Measurements from ENCODE around the gene JMJD6. TPM values are rescaled to one million over a fixed set of nuclear protein-coding genes. Genes with fewer than 3 reads are reported as not detected.

Gene JMJD6
- total RNA-seq, 1 experiment from 2014 or later = 47.6 TPM

DNA sequence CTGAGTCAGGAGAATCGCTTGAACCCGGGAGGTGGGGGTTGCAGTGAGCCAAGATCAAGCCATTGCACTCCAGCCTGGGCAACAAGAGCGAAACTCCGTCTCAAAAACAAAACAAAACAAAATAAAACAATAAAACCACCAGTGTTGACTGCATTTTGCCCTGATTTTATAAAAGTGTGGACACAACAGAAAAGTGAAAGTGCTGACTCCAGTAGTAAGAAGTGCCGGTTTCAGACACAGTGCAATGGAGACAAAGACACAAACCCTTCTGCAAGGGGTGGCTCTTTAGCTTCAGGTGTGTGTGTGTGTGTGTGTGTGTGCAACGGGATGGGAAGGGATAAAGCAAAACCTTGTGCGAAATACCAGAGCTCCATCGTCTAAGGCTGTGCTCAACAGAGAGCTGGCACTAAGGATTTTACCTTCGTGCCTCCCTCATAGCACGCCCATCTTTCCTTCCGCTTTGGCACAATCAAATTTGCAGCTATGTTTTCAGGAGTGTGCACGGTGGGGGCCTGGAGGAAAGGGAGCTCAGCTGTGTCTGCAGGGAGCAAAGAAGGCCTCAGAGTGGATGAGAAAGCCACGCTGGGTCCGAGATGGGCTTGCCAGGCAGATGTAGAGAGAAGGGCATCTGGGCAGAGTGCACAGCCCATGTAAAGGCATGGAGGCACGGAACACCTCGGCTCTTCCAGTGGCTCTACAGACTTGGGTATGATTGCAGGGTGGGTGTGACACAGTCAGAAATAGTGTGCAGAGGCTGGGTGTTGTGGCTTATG is 31.2 kb downstream of the JMJD6 start:
- no peak for ATAC-seq
- BruUV-seq (replicated peaks) = no TSS peak
- H3K9me2 ChIP-seq (ENCODE audit: insufficient read depth) = no peaks in the 10 kb centered on the region
- ChIA-PET RAD21 (ENCODE audit: low non-redundant PET in 1 of 2, low total read pairs in 2 of 2, uncharacterized antibody in 2 of 2, unreplicated experiment in 2 of 2) (no interaction called here), POLR2A (no interaction called here), CTCF (interaction anchor here (1.4 kb wide), 1 partner anchor 14 kb away, joined by 5 read pairs; no protein-coding TSS in a partner anchor)
- H3K9ac ChIP-seq (ENCODE audit: low read length) = no peak overlapping the region
- DNase-seq (ENCODE audit: low read depth, low spot score) = no peak
- H3K27ac ChIP-seq (ENCODE audit: low read depth, low read length) = no peak overlapping the region
- H3K36me3 ChIP-seq (ENCODE audit: control insufficient read depth in 1 of 2, insufficient read depth in 2 of 2, low read length in 2 of 2) = no peaks in the 10 kb centered on the region
- H3K79me2 ChIP-seq (ENCODE audit: insufficient read depth, low read length) = peaks cover 3% of the 10 kb centered on the region; the same call in 1 of the 2 replicates
- intact Hi-C loops (cut with micrococcal nuclease) = no loop called here
- no peak overlapping the region for H2AFZ ChIP-seq (ENCODE audit: low read depth, low read length, poor library complexity, severe bottlenecking)
- no peaks in the 10 kb centered on the region for H3K9me3 ChIP-seq (ENCODE audit: control insufficient read depth in 1 of 2, insufficient read depth in 1 of 2, low read depth in 1 of 2, low read length in 2 of 2)
- TF ChIP-seq SIN3A (IDR thresholded peaks at IDR 0.05; ENCODE audit: low read depth) = no peak
- TF ChIP-seq TCF7L2 (IDR thresholded peaks at IDR 0.05; ENCODE audit: borderline replicate concordance, extremely low read depth, insufficient read depth, insufficient read length) = no peak
- TF ChIP-seq EGR1 (IDR thresholded peaks at IDR 0.05; ENCODE audit: low read depth) = no peak
- TF ChIP-seq EZH2phosphoT487 (IDR thresholded peaks at IDR 0.05; ENCODE audit: borderline replicate concordance) = no peak
- TF ChIP-seq, protein P1, sequence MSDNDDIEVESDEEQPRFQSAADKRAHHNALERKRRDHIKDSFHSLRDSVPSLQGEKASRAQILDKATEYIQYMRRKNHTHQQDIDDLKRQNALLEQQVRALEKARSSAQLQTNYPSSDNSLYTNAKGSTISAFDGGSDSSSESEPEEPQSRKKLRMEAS (IDR thresholded peaks at IDR 0.05) = no peak
- TF ChIP-seq CBX3 (IDR thresholded peaks at IDR 0.05; ENCODE audit: low read depth) = no peak
- TF ChIP-seq POLR2A (IDR thresholded peaks at IDR 0.05; ENCODE audit: borderline replicate concordance, extremely low read depth, insufficient read depth, insufficient read length) = no peak
- TF ChIP-seq, protein P2, sequence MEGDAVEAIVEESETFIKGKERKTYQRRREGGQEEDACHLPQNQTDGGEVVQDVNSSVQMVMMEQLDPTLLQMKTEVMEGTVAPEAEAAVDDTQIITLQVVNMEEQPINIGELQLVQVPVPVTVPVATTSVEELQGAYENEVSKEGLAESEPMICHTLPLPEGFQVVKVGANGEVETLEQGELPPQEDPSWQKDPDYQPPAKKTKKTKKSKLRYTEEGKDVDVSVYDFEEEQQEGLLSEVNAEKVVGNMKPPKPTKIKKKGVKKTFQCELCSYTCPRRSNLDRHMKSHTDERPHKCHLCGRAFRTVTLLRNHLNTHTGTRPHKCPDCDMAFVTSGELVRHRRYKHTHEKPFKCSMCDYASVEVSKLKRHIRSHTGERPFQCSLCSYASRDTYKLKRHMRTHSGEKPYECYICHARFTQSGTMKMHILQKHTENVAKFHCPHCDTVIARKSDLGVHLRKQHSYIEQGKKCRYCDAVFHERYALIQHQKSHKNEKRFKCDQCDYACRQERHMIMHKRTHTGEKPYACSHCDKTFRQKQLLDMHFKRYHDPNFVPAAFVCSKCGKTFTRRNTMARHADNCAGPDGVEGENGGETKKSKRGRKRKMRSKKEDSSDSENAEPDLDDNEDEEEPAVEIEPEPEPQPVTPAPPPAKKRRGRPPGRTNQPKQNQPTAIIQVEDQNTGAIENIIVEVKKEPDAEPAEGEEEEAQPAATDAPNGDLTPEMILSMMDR (IDR thresholded peaks at IDR 0.05 in 2 of 3, conservative IDR thresholded peaks at IDR 0.05 in 1 of 3; ENCODE audit: borderline replicate concordance in 1 of 3, insufficient read depth in 1 of 3, low read depth in 2 of 3, low read length in 2 of 3) = no peak
- TF ChIP-seq, protein P3, sequence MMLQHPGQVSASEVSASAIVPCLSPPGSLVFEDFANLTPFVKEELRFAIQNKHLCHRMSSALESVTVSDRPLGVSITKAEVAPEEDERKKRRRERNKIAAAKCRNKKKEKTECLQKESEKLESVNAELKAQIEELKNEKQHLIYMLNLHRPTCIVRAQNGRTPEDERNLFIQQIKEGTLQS (IDR thresholded peaks at IDR 0.05) = no peak
- TF ChIP-seq, protein P4, sequence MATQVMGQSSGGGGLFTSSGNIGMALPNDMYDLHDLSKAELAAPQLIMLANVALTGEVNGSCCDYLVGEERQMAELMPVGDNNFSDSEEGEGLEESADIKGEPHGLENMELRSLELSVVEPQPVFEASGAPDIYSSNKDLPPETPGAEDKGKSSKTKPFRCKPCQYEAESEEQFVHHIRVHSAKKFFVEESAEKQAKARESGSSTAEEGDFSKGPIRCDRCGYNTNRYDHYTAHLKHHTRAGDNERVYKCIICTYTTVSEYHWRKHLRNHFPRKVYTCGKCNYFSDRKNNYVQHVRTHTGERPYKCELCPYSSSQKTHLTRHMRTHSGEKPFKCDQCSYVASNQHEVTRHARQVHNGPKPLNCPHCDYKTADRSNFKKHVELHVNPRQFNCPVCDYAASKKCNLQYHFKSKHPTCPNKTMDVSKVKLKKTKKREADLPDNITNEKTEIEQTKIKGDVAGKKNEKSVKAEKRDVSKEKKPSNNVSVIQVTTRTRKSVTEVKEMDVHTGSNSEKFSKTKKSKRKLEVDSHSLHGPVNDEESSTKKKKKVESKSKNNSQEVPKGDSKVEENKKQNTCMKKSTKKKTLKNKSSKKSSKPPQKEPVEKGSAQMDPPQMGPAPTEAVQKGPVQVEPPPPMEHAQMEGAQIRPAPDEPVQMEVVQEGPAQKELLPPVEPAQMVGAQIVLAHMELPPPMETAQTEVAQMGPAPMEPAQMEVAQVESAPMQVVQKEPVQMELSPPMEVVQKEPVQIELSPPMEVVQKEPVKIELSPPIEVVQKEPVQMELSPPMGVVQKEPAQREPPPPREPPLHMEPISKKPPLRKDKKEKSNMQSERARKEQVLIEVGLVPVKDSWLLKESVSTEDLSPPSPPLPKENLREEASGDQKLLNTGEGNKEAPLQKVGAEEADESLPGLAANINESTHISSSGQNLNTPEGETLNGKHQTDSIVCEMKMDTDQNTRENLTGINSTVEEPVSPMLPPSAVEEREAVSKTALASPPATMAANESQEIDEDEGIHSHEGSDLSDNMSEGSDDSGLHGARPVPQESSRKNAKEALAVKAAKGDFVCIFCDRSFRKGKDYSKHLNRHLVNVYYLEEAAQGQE (IDR thresholded peaks at IDR 0.05; ENCODE audit: low read depth) = no peak
- no peak for TF ChIP-seq ELF1 (IDR thresholded peaks at IDR 0.05; ENCODE audit: borderline replicate concordance, low read depth)
- no peak for TF ChIP-seq POLR2AphosphoS5 (IDR thresholded peaks at IDR 0.05; ENCODE audit: low read depth, low read length)
- no peak for TF ChIP-seq RAD21 (IDR thresholded peaks at IDR 0.05; ENCODE audit: low read depth)
- H3K4me1 ChIP-seq (ENCODE audit: control insufficient read depth in 1 of 2, insufficient read depth in 2 of 2, low read length in 2 of 2) = peaks cover 0 to 12% of the 10 kb centered on the region in 2 experiments; a peak in 2 of 4 replicates
- no peak overlapping the region for H3K4me3 ChIP-seq (replicated peaks in 1 of 2; ENCODE audit: low read depth in 1 of 2, low read length in 2 of 2)
- H3K4me2 ChIP-seq (ENCODE audit: low read length) = no peak overlapping the region
- H4K20me1 ChIP-seq (ENCODE audit: insufficient read depth) = no peaks in the 10 kb centered on the region
- no peaks in the 10 kb centered on the region for H3K27me3 ChIP-seq (ENCODE audit: insufficient read depth, low read length)
